Gastroesophageal sphincter (tissue), 4 donors: ENCODE measurements around the gene HECW1. TPM values are rescaled to one million over a fixed set of nuclear protein-coding genes. Genes with fewer than 3 reads are reported as not detected.

Experiments used
- ATAC-seq: fragments of 150-250 bp; one replicate; pipeline ENCODE4 v1.9.1; 2016; ENCODE audit warnings: mild to moderate bottlenecking, moderate library complexity
- H3K27ac ChIP-seq, 4 donors: fragments of 200-600 bp; sonication (generic) in 3 of 4; 1 replicate in 3 of 4; 2 replicates in 1 of 4; pipeline ENCODE4 v1.5.1; 2016 to 2019
- H3K27me3 ChIP-seq: fragments of 200-600 bp; sonication (generic); one replicate; pipeline ENCODE4 v1.5.1; 2019
- H3K36me3 ChIP-seq, 2 donors: fragments of 200-600 bp; sonication (generic); one replicate each; pipeline ENCODE4 v1.5.1; 2019; ENCODE audit warnings: control low read depth in 1 of 2
- H3K4me1 ChIP-seq, 3 donors: fragments of 200-600 bp; sonication (generic); 1 replicate in 2 of 3; 2 replicates in 1 of 3; pipeline ENCODE4 v1.5.1; 2016 to 2019; ENCODE audit warnings: control low read depth in 2 of 3
- H3K4me3 ChIP-seq, 2 donors: fragments of 200-600 bp; sonication (generic); one replicate each; pipeline ENCODE4 v1.5.1; 2019; ENCODE audit warnings: mild to moderate bottlenecking in 1 of 2, moderate library complexity in 1 of 2
- H3K9me3 ChIP-seq, 3 donors: fragments of 200-600 bp; sonication (generic); one replicate each; pipeline ENCODE4 v1.5.1; 2017 to 2019; ENCODE audit warnings: control low read depth in 2 of 3
- EP300 ChIP-seq: sonication (generic); formaldehyde crosslinking; IDR thresholded peaks from one replicate; pipeline ENCODE4 v1.6.1; 2017; ENCODE audit warnings: antibody characterized with exemption, mild to moderate bottlenecking
- POLR2A ChIP-seq, 2 donors: fragments of 450-650 bp; IDR thresholded peaks; one replicate each; pipeline ENCODE4 v1.6.1; 2017; ENCODE audit warnings: antibody characterized with exemption in 2 of 2, mild to moderate bottlenecking in 2 of 2, moderate library complexity in 1 of 2
- POLR2AphosphoS5 ChIP-seq: sonication (generic); formaldehyde crosslinking; IDR thresholded peaks from one replicate; pipeline ENCODE4 v1.6.1; 2017; ENCODE audit warnings: antibody characterized with exemption
- WGBS, 2 donors: methylation state at CpG; one replicate each; pipeline ENCODE4 v1.1.5; 2018; ENCODE audit warnings: low coverage in 1 of 2; 5-methylcytosine and 5-hydroxymethylcytosine counted together
- total RNA-seq, 4 donors: library from RNA; depleted of rRNA; stranded (reverse); fragments of >200 nt; gene quantifications; one replicate each; pipeline ENCODE4 v1.1.0, GENCODE V29; 2016
- TF ChIP-seq, protein P1 (sequence below), 4 experiments: fragments of 200-600 bp in 2 of 4; fragments of 450-650 bp in 2 of 4; sonication (generic) in 1 of 4; IDR thresholded peaks; one replicate each; pipeline ENCODE4 v1.5.1; 2017 to 2019; ENCODE audit warnings: antibody characterized with exemption in 4 of 4, mild to moderate bottlenecking in 2 of 4, moderate library complexity in 2 of 4

The HECW1 gene
- total RNA-seq, 4 donors from 2014 or later, result 0.04 to 0.31 (median 0.13) TPM; not detected in 1

DNA sequence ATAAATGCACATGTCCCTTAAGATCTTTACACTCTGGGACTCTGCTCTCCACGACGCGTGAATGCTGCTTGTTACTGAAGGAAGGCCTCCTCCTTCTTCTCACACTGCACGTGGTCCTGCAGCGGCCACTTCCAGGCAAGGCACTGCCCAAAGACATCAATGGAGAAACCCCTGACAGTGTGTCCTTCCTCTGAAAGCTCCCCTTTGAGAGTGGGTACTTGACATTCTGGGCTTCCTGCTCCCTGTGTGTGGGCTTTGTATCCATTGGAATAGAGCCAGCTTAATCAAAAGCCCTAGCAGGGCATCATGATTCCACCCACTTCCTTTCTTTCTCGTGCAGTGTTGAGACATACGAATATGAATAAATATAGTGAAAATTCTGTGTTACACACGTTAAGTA, 400.8 kb downstream of the HECW1 start:
- WGBS, 2 donors, result 38 to 53% methylated on average over 3 to 8 of the region's 8 CpGs
- TF ChIP-seq POLR2A (IDR thresholded peaks at IDR 0.05) (no peak), POLR2AphosphoS5 (no peak), EP300 (no peak)
- TF ChIP-seq, protein P1, sequence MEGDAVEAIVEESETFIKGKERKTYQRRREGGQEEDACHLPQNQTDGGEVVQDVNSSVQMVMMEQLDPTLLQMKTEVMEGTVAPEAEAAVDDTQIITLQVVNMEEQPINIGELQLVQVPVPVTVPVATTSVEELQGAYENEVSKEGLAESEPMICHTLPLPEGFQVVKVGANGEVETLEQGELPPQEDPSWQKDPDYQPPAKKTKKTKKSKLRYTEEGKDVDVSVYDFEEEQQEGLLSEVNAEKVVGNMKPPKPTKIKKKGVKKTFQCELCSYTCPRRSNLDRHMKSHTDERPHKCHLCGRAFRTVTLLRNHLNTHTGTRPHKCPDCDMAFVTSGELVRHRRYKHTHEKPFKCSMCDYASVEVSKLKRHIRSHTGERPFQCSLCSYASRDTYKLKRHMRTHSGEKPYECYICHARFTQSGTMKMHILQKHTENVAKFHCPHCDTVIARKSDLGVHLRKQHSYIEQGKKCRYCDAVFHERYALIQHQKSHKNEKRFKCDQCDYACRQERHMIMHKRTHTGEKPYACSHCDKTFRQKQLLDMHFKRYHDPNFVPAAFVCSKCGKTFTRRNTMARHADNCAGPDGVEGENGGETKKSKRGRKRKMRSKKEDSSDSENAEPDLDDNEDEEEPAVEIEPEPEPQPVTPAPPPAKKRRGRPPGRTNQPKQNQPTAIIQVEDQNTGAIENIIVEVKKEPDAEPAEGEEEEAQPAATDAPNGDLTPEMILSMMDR (IDR thresholded peaks at IDR 0.05), result no peak
- peaks cover 8% of the 10 kb centered on the region for H3K27me3 ChIP-seq
- H3K4me1 ChIP-seq, result no peaks in the 10 kb centered on the region
- H3K4me3 ChIP-seq, result no peak overlapping the region
- H3K27ac ChIP-seq, result no peak overlapping the region
- H3K9me3 ChIP-seq, result no peaks in the 10 kb centered on the region
- ATAC-seq, result no peak
- H3K36me3 ChIP-seq, result no peaks in the 10 kb centered on the region

GRCh38 chr7:43516581-43517342, 404.3 kb downstream of the HECW1 start:
- Histone ChIP-seq H3K9me3 (no peaks in the 10 kb centered on the region), H3K27ac (no peak overlapping the region), H3K36me3 (no peaks in the 10 kb centered on the region), H3K4me3 (no peak overlapping the region), H3K4me1 (no peaks in the 10 kb centered on the region), H3K27me3 (peaks cover 8% of the 10 kb centered on the region)
- no peak for ATAC-seq
- 72 to 76% methylated on average over 9 of the region's 9 CpGs for WGBS, 2 donors
- TF ChIP-seq EP300, result no peak
- TF ChIP-seq POLR2A (IDR thresholded peaks at IDR 0.05), result no peak
- no peak for TF ChIP-seq POLR2AphosphoS5
- TF ChIP-seq, protein P1 (IDR thresholded peaks at IDR 0.05), result no peak

DNA sequence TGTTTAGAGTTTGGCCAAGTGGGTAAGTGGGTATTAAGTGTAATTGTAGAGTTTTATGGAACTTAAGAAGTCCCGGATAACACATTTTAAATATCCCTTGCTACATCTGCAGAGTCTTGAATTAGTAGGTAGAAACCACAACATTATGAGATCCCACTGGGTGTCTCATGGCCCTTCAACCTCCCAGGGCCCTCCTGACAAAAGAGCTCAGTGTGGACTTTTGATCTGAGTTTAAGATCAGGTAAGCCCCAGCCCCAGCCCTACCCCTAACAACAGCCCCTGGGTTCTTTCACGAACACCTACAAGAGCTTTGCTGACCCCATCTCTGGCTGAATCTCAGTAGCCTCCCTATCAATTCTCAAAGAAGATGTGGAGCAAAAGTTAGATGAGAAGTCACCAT, 405.0 kb downstream of the HECW1 start:
- Histone ChIP-seq H3K4me3 (no peak overlapping the region), H3K4me1 (no peaks in the 10 kb centered on the region), H3K27me3 (peaks cover 8% of the 10 kb centered on the region), H3K27ac (no peak overlapping the region), H3K9me3 (no peaks in the 10 kb centered on the region), H3K36me3 (no peaks in the 10 kb centered on the region)
- TF ChIP-seq POLR2AphosphoS5, result no peak
- ATAC-seq, result no peak
- 67 to 90% methylated on average over 1 to 2 of the region's 2 CpGs for WGBS, 2 donors

- Histone ChIP-seq H3K27me3 (peaks cover 4% of the 10 kb centered on the region), H3K27ac (no peak overlapping the region), H3K9me3 (no peaks in the 10 kb centered on the region), H3K4me1 (no peaks in the 10 kb centered on the region), H3K4me3 (no peak overlapping the region), H3K36me3 (no peaks in the 10 kb centered on the region)
- TF ChIP-seq POLR2A (IDR thresholded peaks at IDR 0.05), result no peak
- 77 to 84% methylated on average over 6 to 8 of the region's 8 CpGs for WGBS, 2 donors
- ATAC-seq, result no peak
Observed at GRCh38 chr7:43520201-43520600, 407.8 kb downstream of the HECW1 start.

- Histone ChIP-seq H3K4me1 (no peaks in the 10 kb centered on the region), H3K27ac (no peak overlapping the region), H3K27me3 (no peaks in the 10 kb centered on the region), H3K36me3 (no peaks in the 10 kb centered on the region), H3K4me3 (no peak overlapping the region), H3K9me3 (no peaks in the 10 kb centered on the region)
- 63 to 69% methylated on average over 4 to 5 of the region's 8 CpGs for WGBS, 2 donors
- ATAC-seq, result no peak
- TF ChIP-seq POLR2AphosphoS5, result no peak
- TF ChIP-seq, protein P1 (IDR thresholded peaks at IDR 0.05), result no peak
- TF ChIP-seq POLR2A (IDR thresholded peaks at IDR 0.05), result no peak
- no peak for TF ChIP-seq EP300
Observed at GRCh38 chr7:43522406-43523156, 410.1 kb downstream of the HECW1 start.
